OCI-LY1 (cell line): ENCODE data around the gene CACNA1I.

Experiments used
- H2AFZ ChIP-seq: fragments of 200-600 bp; sonication (generic), shearing (Covaris generic); 2 replicates; pipeline ENCODE4 v1.6.0; 2014; ENCODE audit warnings: antibody characterized with exemption, mild to moderate bottlenecking, low read length
- H3F3A ChIP-seq: fragments of 200-600 bp; sonication (generic), shearing (Covaris generic); 2 replicates; pipeline ENCODE4 v1.6.0; 2014; ENCODE audit warnings: mild to moderate bottlenecking, antibody characterized with exemption, low read length, moderate library complexity; ENCODE audit not compliant: insufficient read depth
- H3K27ac ChIP-seq: fragments of 200-600 bp; sonication (generic); 2 replicates; pipeline ENCODE4 v1.5.1; 2014; ENCODE audit warnings: low read length, mixed run types, mild to moderate bottlenecking, low read depth; ENCODE audit not compliant: poor library complexity, severe bottlenecking
- H3K27me3 ChIP-seq: fragments of 200-600 bp; sonication (generic); 2 replicates; pipeline ENCODE4 v1.6.0; 2014; ENCODE audit warnings: antibody characterized with exemption, mild to moderate bottlenecking, low read length, moderate library complexity; ENCODE audit not compliant: insufficient read depth
- H3K36me3 ChIP-seq: fragments of 200-600 bp; sonication (generic); 2 replicates; pipeline ENCODE4 v1.6.1; 2014; ENCODE audit warnings: mild to moderate bottlenecking, antibody characterized with exemption, low read length, moderate library complexity, mixed read lengths; ENCODE audit not compliant: insufficient read depth
- H3K4me1 ChIP-seq: fragments of 200-600 bp; sonication (generic); 2 replicates; pipeline ENCODE4 v1.5.1; 2014; ENCODE audit warnings: mild to moderate bottlenecking, low read length, moderate library complexity; ENCODE audit not compliant: insufficient read depth, severe bottlenecking
- H3K4me2 ChIP-seq: fragments of 200-600 bp; sonication (generic), shearing (Covaris generic); 2 replicates; pipeline ENCODE4 v1.6.1; 2014; ENCODE audit warnings: low read length
- H3K4me3 ChIP-seq: fragments of 200-600 bp; sonication (generic); 2 replicates; pipeline ENCODE4 v1.5.1; 2014; ENCODE audit warnings: low read length, low read depth, mild to moderate bottlenecking, mixed read lengths; ENCODE audit not compliant: poor library complexity, severe bottlenecking
- H3K79me2 ChIP-seq: fragments of 200-600 bp; shearing (Covaris generic); 2 replicates; pipeline ENCODE4 v1.6.1; 2016; ENCODE audit warnings: mixed run types, low read length, mixed read lengths; ENCODE audit not compliant: insufficient read depth
- H3K9ac ChIP-seq: fragments of 200-600 bp; sonication (generic), shearing (Covaris generic); 2 replicates; pipeline ENCODE4 v1.6.1; 2014; ENCODE audit warnings: mild to moderate bottlenecking, low read length, mixed read lengths
- H3K9me2 ChIP-seq: fragments of 200-600 bp; sonication (generic), shearing (Covaris generic); 2 replicates; pipeline ENCODE4 v1.6.1; 2014; ENCODE audit warnings: low read depth, mild to moderate bottlenecking, low read length, mixed read lengths
- H3K9me3 ChIP-seq: fragments of 200-600 bp; shearing (Covaris generic); 2 replicates; pipeline ENCODE4 v1.6.1; 2014; ENCODE audit warnings: low read length, mixed read lengths
- H4K20me1 ChIP-seq: fragments of 200-600 bp; sonication (generic), shearing (Covaris generic); 2 replicates; pipeline ENCODE4 v1.6.0; 2016; ENCODE audit warnings: mild to moderate bottlenecking, low read length; ENCODE audit not compliant: insufficient read depth
- EZH2 ChIP-seq: fragments of 200-600 bp; sonication (generic), shearing (Covaris generic); IDR thresholded peaks from 2 replicates; pipeline ENCODE4 v1.8.0; 2017; ENCODE audit warnings: borderline replicate concordance, mixed run types, mild to moderate bottlenecking, antibody characterized with exemption, low read length, moderate library complexity, mixed read lengths
- TF ChIP-seq, protein P1 (sequence below): fragments of 200-600 bp; sonication (generic), shearing (Covaris generic); IDR thresholded peaks from 2 replicates; pipeline ENCODE4 v1.5.1; 2017; ENCODE audit warnings: mild to moderate bottlenecking, antibody characterized with exemption, low read length, moderate library complexity, mixed read lengths

CACNA1I gene

DNA sequence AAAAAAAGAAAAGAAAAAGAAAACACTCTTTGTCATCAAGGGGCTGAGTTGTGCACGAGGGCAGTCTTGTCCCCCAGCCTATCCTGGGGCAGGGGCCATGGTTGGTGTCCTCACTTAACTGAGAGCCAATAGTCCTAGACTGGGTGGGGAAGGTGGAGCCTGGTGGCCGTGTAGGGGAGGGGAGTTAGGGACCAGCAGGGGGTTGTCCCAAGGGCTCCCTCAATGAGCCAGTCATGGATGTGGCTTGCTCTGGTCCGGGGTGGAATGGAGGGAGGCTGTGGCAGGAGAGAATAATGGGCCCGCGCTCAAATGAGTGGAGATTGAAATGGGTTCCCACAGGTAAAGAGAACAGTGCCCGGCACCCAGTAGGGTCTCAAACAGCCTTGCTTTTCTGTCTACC is 46.2 kb downstream of the CACNA1I start:
- Histone ChIP-seq H4K20me1 (no peaks in the 10 kb centered on the region), H3K9me2 (no peaks in the 10 kb centered on the region), H2AFZ (no peak overlapping the region), H3K4me3 (no peak overlapping the region), H3F3A (no peaks in the 10 kb centered on the region), H3K4me1 (no peaks in the 10 kb centered on the region), H3K9me3 (no peaks in the 10 kb centered on the region), H3K4me2 (no peak overlapping the region), H3K9ac (no peak overlapping the region), H3K27me3 (no peaks in the 10 kb centered on the region), H3K79me2 (no peaks in the 10 kb centered on the region), H3K36me3 (no peaks in the 10 kb centered on the region; the same call in 1 of the 2 replicates), H3K27ac (no peak overlapping the region)
- TF ChIP-seq, protein P1, sequence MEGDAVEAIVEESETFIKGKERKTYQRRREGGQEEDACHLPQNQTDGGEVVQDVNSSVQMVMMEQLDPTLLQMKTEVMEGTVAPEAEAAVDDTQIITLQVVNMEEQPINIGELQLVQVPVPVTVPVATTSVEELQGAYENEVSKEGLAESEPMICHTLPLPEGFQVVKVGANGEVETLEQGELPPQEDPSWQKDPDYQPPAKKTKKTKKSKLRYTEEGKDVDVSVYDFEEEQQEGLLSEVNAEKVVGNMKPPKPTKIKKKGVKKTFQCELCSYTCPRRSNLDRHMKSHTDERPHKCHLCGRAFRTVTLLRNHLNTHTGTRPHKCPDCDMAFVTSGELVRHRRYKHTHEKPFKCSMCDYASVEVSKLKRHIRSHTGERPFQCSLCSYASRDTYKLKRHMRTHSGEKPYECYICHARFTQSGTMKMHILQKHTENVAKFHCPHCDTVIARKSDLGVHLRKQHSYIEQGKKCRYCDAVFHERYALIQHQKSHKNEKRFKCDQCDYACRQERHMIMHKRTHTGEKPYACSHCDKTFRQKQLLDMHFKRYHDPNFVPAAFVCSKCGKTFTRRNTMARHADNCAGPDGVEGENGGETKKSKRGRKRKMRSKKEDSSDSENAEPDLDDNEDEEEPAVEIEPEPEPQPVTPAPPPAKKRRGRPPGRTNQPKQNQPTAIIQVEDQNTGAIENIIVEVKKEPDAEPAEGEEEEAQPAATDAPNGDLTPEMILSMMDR, result no peak
- no peak for TF ChIP-seq EZH2

GRCh38 chr22:39617342-39617741 is 46.8 kb downstream of the CACNA1I start:
- H3K79me2 ChIP-seq, result no peaks in the 10 kb centered on the region
- H3K4me2 ChIP-seq, result no peak overlapping the region
- no peak overlapping the region for H3K9ac ChIP-seq
- no peak overlapping the region for H3K4me3 ChIP-seq
- no peaks in the 10 kb centered on the region for H3K27me3 ChIP-seq
- H2AFZ ChIP-seq, result no peak overlapping the region
- TF ChIP-seq EZH2, result no peak
- TF ChIP-seq, protein P1, result no peak
- H4K20me1 ChIP-seq, result no peaks in the 10 kb centered on the region
- H3K27ac ChIP-seq, result no peak overlapping the region
- H3K9me3 ChIP-seq, result no peaks in the 10 kb centered on the region
- no peaks in the 10 kb centered on the region for H3K9me2 ChIP-seq
- H3K36me3 ChIP-seq, result no peaks in the 10 kb centered on the region
- no peaks in the 10 kb centered on the region for H3F3A ChIP-seq
- H3K4me1 ChIP-seq, result no peaks in the 10 kb centered on the region

DNA sequence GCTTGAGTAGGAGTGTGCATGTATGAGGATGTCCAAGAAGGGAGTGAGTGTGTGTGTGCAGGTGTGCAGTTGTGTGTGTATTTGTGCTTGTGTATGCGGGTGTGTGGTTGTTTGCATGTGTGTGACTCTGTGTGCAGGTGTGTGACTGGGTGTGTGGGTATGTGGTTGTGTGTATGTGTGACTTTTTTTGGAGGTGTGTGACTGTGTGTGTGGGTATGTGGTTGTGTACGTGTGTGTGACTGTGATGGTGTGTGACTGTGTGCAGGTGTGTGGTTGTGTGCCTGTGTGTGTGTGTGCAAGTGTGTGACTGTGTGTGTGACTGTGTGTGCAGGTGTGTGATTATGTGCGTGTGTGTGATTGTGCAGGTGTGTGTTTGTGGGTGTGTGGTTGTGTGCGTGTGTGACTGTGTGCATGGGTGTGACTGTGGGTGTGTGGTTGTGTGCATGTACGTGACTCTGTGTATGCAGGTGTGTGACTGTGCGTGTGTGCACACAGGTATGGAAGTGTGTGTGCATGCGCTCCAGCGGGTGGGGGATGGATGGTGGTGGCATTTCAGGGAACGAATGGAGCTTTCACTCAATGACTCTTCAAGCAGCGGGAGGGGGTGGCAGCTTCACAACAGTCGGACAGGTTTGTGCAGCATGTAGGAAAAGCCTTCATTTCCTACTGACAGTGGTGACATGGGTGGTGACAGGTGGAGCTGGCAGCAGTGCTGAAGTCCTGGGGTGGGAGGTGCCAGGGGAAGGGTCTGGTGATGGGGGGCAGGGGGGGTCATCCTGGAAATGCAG is 47.6 kb downstream of the CACNA1I start:
- H4K20me1 ChIP-seq, result no peaks in the 10 kb centered on the region
- TF ChIP-seq EZH2, result no peak
- TF ChIP-seq, protein P1, result no peak
- no peaks in the 10 kb centered on the region for H3F3A ChIP-seq
- H3K27ac ChIP-seq, result no peak overlapping the region
- H3K4me1 ChIP-seq, result no peaks in the 10 kb centered on the region
- H3K79me2 ChIP-seq, result no peaks in the 10 kb centered on the region
- H3K9ac ChIP-seq, result no peak overlapping the region
- H3K4me2 ChIP-seq, result no peak overlapping the region
- H3K36me3 ChIP-seq, result no peaks in the 10 kb centered on the region
- H3K9me2 ChIP-seq, result no peaks in the 10 kb centered on the region
- H3K27me3 ChIP-seq, result no peaks in the 10 kb centered on the region; the same call in 1 of the 2 replicates
- H3K4me3 ChIP-seq, result no peak overlapping the region
- no peaks in the 10 kb centered on the region for H3K9me3 ChIP-seq
- no peak overlapping the region for H2AFZ ChIP-seq
